ENCODE data around the gene CLEC20A.

- TF ChIP-seq, protein P1, sequence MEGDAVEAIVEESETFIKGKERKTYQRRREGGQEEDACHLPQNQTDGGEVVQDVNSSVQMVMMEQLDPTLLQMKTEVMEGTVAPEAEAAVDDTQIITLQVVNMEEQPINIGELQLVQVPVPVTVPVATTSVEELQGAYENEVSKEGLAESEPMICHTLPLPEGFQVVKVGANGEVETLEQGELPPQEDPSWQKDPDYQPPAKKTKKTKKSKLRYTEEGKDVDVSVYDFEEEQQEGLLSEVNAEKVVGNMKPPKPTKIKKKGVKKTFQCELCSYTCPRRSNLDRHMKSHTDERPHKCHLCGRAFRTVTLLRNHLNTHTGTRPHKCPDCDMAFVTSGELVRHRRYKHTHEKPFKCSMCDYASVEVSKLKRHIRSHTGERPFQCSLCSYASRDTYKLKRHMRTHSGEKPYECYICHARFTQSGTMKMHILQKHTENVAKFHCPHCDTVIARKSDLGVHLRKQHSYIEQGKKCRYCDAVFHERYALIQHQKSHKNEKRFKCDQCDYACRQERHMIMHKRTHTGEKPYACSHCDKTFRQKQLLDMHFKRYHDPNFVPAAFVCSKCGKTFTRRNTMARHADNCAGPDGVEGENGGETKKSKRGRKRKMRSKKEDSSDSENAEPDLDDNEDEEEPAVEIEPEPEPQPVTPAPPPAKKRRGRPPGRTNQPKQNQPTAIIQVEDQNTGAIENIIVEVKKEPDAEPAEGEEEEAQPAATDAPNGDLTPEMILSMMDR (IDR thresholded peaks at IDR 0.05) = no peak
- TF ChIP-seq POLR2A (IDR thresholded peaks at IDR 0.05) (no peak), POLR2AphosphoS5 (IDR thresholded peaks at IDR 0.05) (no peak)
Measured at GRCh38 chr1:178467837-178468236, 28.9 kb downstream of the CLEC20A start.
